Liver (tissue), 9 donors: ENCODE measurements around the gene PPM1M. TPM values are rescaled to one million over a fixed set of nuclear protein-coding genes. Genes with fewer than 3 reads are reported as not detected.

Experiments used
- DNase-seq: peaks from one replicate; pipeline ENCODE4 v3.0.0-alpha.2; 2017; ENCODE audit warnings: low spot score
- H3K27ac ChIP-seq, 2 donors: one replicate each; pipeline ENCODE4 v1.7.0; 2013; ENCODE audit warnings: inconsistent platforms in 2 of 2, low read length in 2 of 2, control low read depth in 1 of 2, low read depth in 1 of 2, mild to moderate bottlenecking in 1 of 2
- H3K27me3 ChIP-seq, 4 donors: one replicate each; pipeline versions ENCODE4 v1.6.1 to v1.7.0; 2013; ENCODE audit warnings: low read length in 3 of 4, inconsistent platforms in 1 of 4, mild to moderate bottlenecking in 1 of 4, moderate library complexity in 1 of 4; ENCODE audit not compliant: control insufficient read depth in 4 of 4, insufficient read depth in 4 of 4
- H3K36me3 ChIP-seq, 4 donors: one replicate each; pipeline versions ENCODE4 v1.6.1 to v1.7.0; 2013; ENCODE audit warnings: low read length in 3 of 4, mild to moderate bottlenecking in 3 of 4, low read depth in 1 of 4, moderate library complexity in 1 of 4; ENCODE audit not compliant: control insufficient read depth in 4 of 4, insufficient read depth in 3 of 4
- H3K4me1 ChIP-seq, 4 donors: one replicate each; pipeline versions ENCODE4 v1.6.1 to v1.7.0; 2013; ENCODE audit warnings: low read length in 3 of 4, mild to moderate bottlenecking in 3 of 4, moderate library complexity in 1 of 4; ENCODE audit not compliant: control insufficient read depth in 4 of 4, insufficient read depth in 4 of 4
- H3K4me3 ChIP-seq, 3 donors: one replicate each; pipeline versions ENCODE4 v1.6.1 to v1.7.0; 2013; ENCODE audit warnings: low read length in 3 of 3, control low read depth in 1 of 3, low read depth in 1 of 3, mild to moderate bottlenecking in 1 of 3
- H3K9ac ChIP-seq, 2 donors: one replicate each; pipeline ENCODE4 v1.7.0; 2013; ENCODE audit warnings: low read length in 2 of 2, mild to moderate bottlenecking in 2 of 2, moderate library complexity in 2 of 2, control low read depth in 1 of 2, low read depth in 1 of 2
- H3K9me3 ChIP-seq, 4 donors: one replicate each; pipeline versions ENCODE4 v1.6.1 to v1.7.0; 2013; ENCODE audit warnings: low read length in 3 of 4; ENCODE audit not compliant: control insufficient read depth in 4 of 4
- EGR1 ChIP-seq, 2 donors: IDR thresholded peaks; 2 replicates each; pipeline ENCODE4 v1.6.1; 2016 to 2018; ENCODE audit warnings: antibody characterized with exemption in 2 of 2, low read depth in 2 of 2
- FOXA1 ChIP-seq: IDR thresholded peaks from 2 replicates; pipeline ENCODE4 v1.6.1; 2016; ENCODE audit warnings: antibody characterized with exemption
- FOXA2 ChIP-seq: IDR thresholded peaks from 2 replicates; pipeline ENCODE4 v1.6.1; 2016; ENCODE audit warnings: antibody characterized with exemption
- HNF4G ChIP-seq: IDR thresholded peaks from 2 replicates; pipeline ENCODE4 v1.6.1; 2016; ENCODE audit warnings: antibody characterized with exemption
- RAD21 ChIP-seq, 2 donors: IDR thresholded peaks; 2 replicates each; pipeline ENCODE4 v1.6.1; 2016; ENCODE audit warnings: antibody characterized with exemption in 2 of 2, mild to moderate bottlenecking in 2 of 2
- RXRA ChIP-seq, 2 donors: IDR thresholded peaks; 2 replicates each; pipeline ENCODE4 v1.6.1; 2017 to 2018; ENCODE audit warnings: antibody characterized with exemption in 2 of 2, mild to moderate bottlenecking in 1 of 2
- SP1 ChIP-seq: IDR thresholded peaks from 2 replicates; pipeline ENCODE4 v1.6.1; 2018; ENCODE audit warnings: antibody characterized with exemption, mild to moderate bottlenecking
- TAF1 ChIP-seq: conservative IDR thresholded peaks from 2 replicates; pipeline ENCODE4 v1.6.1; 2016; ENCODE audit warnings: antibody characterized with exemption, mild to moderate bottlenecking
- YY1 ChIP-seq: IDR thresholded peaks from 2 replicates; pipeline ENCODE4 v1.6.1; 2016; ENCODE audit warnings: antibody characterized with exemption, mild to moderate bottlenecking
- WGBS: extraction: QIAGEN DNeasy Blood & Tissue Kit; methylation state at CpG from one replicate; pipeline ENCODE4 v1.1.7; 2013; 5-methylcytosine and 5-hydroxymethylcytosine counted together
- polyA plus RNA-seq, 2 donors: library from polyadenylated mRNA; stranded (reverse) in 1 of 2; unstranded in 1 of 2; fragments of 200-250 nt in 1 of 2; fragments of >200 nt in 1 of 2; fragmentation: Nextera tagmentation in 1 of 2; extraction: Ambion mirVana in 1 of 2; gene quantifications; one replicate each; pipeline versions ENCODE4 v1.2.1 to v1.2.3, GENCODE V29; 2013 to 2015
- total RNA-seq, 2 donors: library from RNA; depleted of rRNA; stranded (reverse); fragments of >200 nt; gene quantifications; one replicate each; pipeline ENCODE4 v1.2.3, GENCODE V29; 2014
- TF ChIP-seq, protein P1 (sequence below): fragments of 150-350 bp; IDR thresholded peaks from 2 replicates; pipeline ENCODE4 v1.5.1; 2017; ENCODE audit warnings: improper control_type of control experiment, low read depth, low read length; ENCODE audit not compliant: missing input control
- TF ChIP-seq, protein P2 (sequence below): IDR thresholded peaks from 2 replicates; pipeline ENCODE4 v1.6.1; 2016; ENCODE audit warnings: antibody characterized with exemption
- TF ChIP-seq, protein P3 (sequence below): IDR thresholded peaks from 2 replicates; pipeline ENCODE4 v1.6.1; 2016; ENCODE audit warnings: antibody characterized with exemption, mild to moderate bottlenecking
- TF ChIP-seq, protein P4 (sequence below): IDR thresholded peaks from 2 replicates; pipeline ENCODE4 v1.6.1; 2016; ENCODE audit warnings: antibody characterized with exemption
- TF ChIP-seq, protein P5 (sequence below): IDR thresholded peaks from 2 replicates; pipeline ENCODE4 v1.6.1; 2016; ENCODE audit warnings: antibody characterized with exemption
- donor health status: healthy.
- donor health status: healthy.
- donor health status: healthy.
- donor health status: healthy.
- donor health status: healthy.

Gene PPM1M
- total and polyA plus RNA-seq, 4 donors = 2.8 to 5.5 (median 4.6) TPM

DNA sequence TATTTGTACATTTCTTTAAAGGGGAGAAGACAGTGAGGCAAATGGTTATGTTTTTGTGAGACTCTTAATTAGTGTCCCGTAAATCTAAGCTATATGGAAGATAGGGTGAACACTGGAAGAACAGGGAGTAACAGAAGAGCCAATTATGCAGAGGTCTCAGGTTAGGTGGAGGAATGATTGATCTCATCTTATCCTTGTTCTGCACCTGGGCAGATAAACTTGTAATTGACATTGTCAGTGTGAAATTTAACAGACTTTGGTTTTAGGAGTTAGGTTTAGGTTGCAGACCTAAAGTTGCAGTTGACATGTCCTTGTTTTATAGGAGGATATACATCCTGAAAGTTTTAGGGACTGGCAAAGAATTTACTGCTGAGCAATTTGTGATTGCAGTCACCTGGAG is 3.5 kb upstream of the PPM1M start (continued):
- TF ChIP-seq, protein P1, sequence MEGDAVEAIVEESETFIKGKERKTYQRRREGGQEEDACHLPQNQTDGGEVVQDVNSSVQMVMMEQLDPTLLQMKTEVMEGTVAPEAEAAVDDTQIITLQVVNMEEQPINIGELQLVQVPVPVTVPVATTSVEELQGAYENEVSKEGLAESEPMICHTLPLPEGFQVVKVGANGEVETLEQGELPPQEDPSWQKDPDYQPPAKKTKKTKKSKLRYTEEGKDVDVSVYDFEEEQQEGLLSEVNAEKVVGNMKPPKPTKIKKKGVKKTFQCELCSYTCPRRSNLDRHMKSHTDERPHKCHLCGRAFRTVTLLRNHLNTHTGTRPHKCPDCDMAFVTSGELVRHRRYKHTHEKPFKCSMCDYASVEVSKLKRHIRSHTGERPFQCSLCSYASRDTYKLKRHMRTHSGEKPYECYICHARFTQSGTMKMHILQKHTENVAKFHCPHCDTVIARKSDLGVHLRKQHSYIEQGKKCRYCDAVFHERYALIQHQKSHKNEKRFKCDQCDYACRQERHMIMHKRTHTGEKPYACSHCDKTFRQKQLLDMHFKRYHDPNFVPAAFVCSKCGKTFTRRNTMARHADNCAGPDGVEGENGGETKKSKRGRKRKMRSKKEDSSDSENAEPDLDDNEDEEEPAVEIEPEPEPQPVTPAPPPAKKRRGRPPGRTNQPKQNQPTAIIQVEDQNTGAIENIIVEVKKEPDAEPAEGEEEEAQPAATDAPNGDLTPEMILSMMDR = no peak
- no peak for TF ChIP-seq RXRA (IDR thresholded peaks at IDR 0.05)

DNA sequence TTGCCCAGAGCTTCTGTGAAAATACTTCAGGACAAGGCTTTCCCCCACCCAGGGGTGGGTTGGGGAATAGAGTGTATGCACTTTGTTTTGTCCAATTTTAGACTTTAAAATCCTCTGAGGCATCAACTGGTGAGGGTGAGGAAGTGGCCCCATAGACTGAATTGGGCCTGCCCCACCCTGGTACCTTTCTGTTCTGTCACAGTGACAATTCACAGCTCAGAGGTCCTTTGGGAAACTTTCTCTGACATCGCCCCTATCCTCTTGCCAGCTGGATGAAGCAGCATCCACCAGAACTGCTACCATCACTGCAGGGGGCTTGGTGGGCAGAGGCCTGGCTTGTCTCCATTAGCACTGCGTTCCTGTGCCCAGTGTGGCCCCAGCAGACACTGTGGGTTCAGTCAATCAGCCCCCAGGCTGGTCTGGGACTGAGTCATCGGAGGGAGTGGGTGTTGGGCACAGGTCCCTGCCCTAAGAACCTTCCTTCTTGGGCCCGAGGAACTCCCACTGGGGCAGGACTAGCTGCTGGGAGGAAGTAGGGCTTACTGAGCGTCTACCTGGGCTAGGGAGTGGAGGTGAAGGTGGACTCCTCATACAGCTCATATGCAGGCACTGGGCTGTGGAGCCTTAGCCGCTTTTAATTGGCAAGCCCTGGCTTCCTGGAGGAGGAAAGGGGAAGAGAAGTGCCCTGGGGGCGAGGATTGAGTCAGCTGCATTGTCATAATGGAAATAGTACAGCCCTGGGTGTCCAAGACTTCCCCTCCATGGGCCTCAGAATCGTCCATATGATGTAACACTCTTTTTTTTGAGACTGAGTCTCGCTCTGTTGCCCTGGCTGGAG is 1.5 kb upstream of the PPM1M start:
- peak overlapping the region; percentile 56 to 58 for H3K27ac ChIP-seq
- no peak overlapping the region for H3K4me3 ChIP-seq
- TF ChIP-seq YY1 (no peak), TAF1 (no peak), RXRA (IDR thresholded peaks at IDR 0.05) (no peak), FOXA2 (no peak), EGR1 (IDR thresholded peaks at IDR 0.05; ENCODE audit: low read depth in 2 of 2) (no peak), HNF4G (no peak), RAD21 (IDR thresholded peaks at IDR 0.05) (no peak), FOXA1 (no peak), SP1 (no peak)
- TF ChIP-seq, protein P1 = no peak
- TF ChIP-seq, protein P2, sequence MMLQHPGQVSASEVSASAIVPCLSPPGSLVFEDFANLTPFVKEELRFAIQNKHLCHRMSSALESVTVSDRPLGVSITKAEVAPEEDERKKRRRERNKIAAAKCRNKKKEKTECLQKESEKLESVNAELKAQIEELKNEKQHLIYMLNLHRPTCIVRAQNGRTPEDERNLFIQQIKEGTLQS = no peak
- TF ChIP-seq, protein P3, sequence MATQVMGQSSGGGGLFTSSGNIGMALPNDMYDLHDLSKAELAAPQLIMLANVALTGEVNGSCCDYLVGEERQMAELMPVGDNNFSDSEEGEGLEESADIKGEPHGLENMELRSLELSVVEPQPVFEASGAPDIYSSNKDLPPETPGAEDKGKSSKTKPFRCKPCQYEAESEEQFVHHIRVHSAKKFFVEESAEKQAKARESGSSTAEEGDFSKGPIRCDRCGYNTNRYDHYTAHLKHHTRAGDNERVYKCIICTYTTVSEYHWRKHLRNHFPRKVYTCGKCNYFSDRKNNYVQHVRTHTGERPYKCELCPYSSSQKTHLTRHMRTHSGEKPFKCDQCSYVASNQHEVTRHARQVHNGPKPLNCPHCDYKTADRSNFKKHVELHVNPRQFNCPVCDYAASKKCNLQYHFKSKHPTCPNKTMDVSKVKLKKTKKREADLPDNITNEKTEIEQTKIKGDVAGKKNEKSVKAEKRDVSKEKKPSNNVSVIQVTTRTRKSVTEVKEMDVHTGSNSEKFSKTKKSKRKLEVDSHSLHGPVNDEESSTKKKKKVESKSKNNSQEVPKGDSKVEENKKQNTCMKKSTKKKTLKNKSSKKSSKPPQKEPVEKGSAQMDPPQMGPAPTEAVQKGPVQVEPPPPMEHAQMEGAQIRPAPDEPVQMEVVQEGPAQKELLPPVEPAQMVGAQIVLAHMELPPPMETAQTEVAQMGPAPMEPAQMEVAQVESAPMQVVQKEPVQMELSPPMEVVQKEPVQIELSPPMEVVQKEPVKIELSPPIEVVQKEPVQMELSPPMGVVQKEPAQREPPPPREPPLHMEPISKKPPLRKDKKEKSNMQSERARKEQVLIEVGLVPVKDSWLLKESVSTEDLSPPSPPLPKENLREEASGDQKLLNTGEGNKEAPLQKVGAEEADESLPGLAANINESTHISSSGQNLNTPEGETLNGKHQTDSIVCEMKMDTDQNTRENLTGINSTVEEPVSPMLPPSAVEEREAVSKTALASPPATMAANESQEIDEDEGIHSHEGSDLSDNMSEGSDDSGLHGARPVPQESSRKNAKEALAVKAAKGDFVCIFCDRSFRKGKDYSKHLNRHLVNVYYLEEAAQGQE = no peak
- TF ChIP-seq, protein P4, sequence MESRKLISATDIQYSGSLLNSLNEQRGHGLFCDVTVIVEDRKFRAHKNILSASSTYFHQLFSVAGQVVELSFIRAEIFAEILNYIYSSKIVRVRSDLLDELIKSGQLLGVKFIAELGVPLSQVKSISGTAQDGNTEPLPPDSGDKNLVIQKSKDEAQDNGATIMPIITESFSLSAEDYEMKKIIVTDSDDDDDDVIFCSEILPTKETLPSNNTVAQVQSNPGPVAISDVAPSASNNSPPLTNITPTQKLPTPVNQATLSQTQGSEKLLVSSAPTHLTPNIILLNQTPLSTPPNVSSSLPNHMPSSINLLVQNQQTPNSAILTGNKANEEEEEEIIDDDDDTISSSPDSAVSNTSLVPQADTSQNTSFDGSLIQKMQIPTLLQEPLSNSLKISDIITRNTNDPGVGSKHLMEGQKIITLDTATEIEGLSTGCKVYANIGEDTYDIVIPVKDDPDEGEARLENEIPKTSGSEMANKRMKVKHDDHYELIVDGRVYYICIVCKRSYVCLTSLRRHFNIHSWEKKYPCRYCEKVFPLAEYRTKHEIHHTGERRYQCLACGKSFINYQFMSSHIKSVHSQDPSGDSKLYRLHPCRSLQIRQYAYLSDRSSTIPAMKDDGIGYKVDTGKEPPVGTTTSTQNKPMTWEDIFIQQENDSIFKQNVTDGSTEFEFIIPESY = no peak
- TF ChIP-seq, protein P5, sequence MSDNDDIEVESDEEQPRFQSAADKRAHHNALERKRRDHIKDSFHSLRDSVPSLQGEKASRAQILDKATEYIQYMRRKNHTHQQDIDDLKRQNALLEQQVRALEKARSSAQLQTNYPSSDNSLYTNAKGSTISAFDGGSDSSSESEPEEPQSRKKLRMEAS = no peak
- 79% methylated on average over 9 of the region's 9 CpGs for WGBS
- H3K36me3 ChIP-seq = peaks cover 0 to 3% (median 0%) of the 10 kb centered on the region in 4 donors
- no peaks in the 10 kb centered on the region for H3K9me3 ChIP-seq
- H3K27me3 ChIP-seq = no peaks in the 10 kb centered on the region
- peaks cover 3 to 38% (median 19%) of the 10 kb centered on the region in 4 donors for H3K4me1 ChIP-seq
- no peak overlapping the region for H3K9ac ChIP-seq
- no peak for DNase-seq
